IMR-90 (cell line): ENCODE data around the gene GPER1. TPM values are rescaled to one million over a fixed set of nuclear protein-coding genes. Genes with fewer than 3 reads are reported as not detected.

ENCODE experiments used
- ATAC-seq: fragments of 200-7000 bp; cut with Tn5 transposase; 2 replicates; pipeline ENCODE4 v1.9.1; 2020; ENCODE audit warnings: low read depth, mild to moderate bottlenecking, moderate library complexity
- BruUV-seq: library from RNA; stranded (reverse); fragments of 400-500 nt; replicated peaks from 2 replicates; lab custom pipeline; 2021; lab: Mats Ljungman, UMichigan
- CTCF ChIA-PET: fragments of 300-600 bp; formaldehyde crosslinking; extraction: SDS; loops from one replicate; lab custom pipeline; 2021; ENCODE audit warnings: antibody characterized with exemption; lab: Yijun Ruan, JAX
- POLR2A ChIA-PET: fragments of 300-600 bp; sonication (Branson Sonifier 250); formaldehyde crosslinking; loops from one replicate; lab custom pipeline; 2022; ENCODE audit warnings: antibody characterized with exemption; ENCODE audit not compliant: unreplicated experiment; lab: Charles Lee
- DNase-seq: peaks from one replicate; pipeline ENCODE4 v3.0.0; 2013
- H2AFZ ChIP-seq: replicated peaks from 2 replicates; pipeline ENCODE3; 2013; ENCODE audit warnings: low read length, mild to moderate bottlenecking; ENCODE audit not compliant: poor library complexity
- H2AK5ac ChIP-seq: 2 replicates; pipeline ENCODE4 v1.6.1; 2013; ENCODE audit warnings: low read depth, low read length, inconsistent platforms
- H2AK9ac ChIP-seq: replicated peaks from 2 replicates; pipeline ENCODE3; 2013; ENCODE audit warnings: mild to moderate bottlenecking, low read depth, low read length, moderate library complexity; ENCODE audit not compliant: poor library complexity
- H2BK120ac ChIP-seq: 2 replicates; pipeline ENCODE4 v1.6.1; 2013; ENCODE audit warnings: low read depth, low read length, inconsistent platforms
- H2BK15ac ChIP-seq: 3 replicates; pipeline ENCODE4 v1.6.1; 2013; ENCODE audit warnings: low read depth, low read length, inconsistent platforms
- H2BK20ac ChIP-seq: 2 replicates; pipeline ENCODE4 v1.6.1; 2013; ENCODE audit warnings: low read depth, mild to moderate bottlenecking, inconsistent platforms, low read length, moderate library complexity
- H2BK5ac ChIP-seq: 2 replicates; pipeline ENCODE4 v1.6.1; 2013; ENCODE audit warnings: mild to moderate bottlenecking, low read depth, low read length, inconsistent platforms; ENCODE audit not compliant: poor library complexity, severe bottlenecking
- H3K14ac ChIP-seq: replicated peaks from 2 replicates; pipeline ENCODE4 v1.6.1; 2013; ENCODE audit warnings: low read depth, low read length, inconsistent platforms
- H3K18ac ChIP-seq: 2 replicates; pipeline ENCODE4 v1.6.1; 2013; ENCODE audit warnings: low read depth, low read length, control low read depth
- H3K23ac ChIP-seq: 2 replicates; pipeline ENCODE4 v1.6.1; 2013; ENCODE audit warnings: low read depth, low read length, inconsistent platforms
- H3K27ac ChIP-seq: 2 replicates; pipeline ENCODE4 v1.5.1; 2013; ENCODE audit warnings: mild to moderate bottlenecking, control low read depth, low read length; ENCODE audit not compliant: insufficient read depth
- H3K27me3 ChIP-seq: 2 replicates; pipeline ENCODE4 v1.6.1; 2013; ENCODE audit warnings: low read length; ENCODE audit not compliant: control insufficient read depth, insufficient read depth
- H3K36me3 ChIP-seq: 2 replicates; pipeline ENCODE4 v1.6.1; 2013; ENCODE audit warnings: low read length, mixed read lengths; ENCODE audit not compliant: control insufficient read depth, insufficient read depth
- H3K4ac ChIP-seq: 2 replicates; pipeline ENCODE4 v1.6.1; 2013; ENCODE audit warnings: low read depth, low read length, inconsistent platforms
- H3K4me1 ChIP-seq: 2 replicates; pipeline ENCODE4 v1.6.1; 2013; ENCODE audit warnings: low read length, mixed read lengths; ENCODE audit not compliant: control insufficient read depth, insufficient read depth
- H3K4me2 ChIP-seq: 2 replicates; pipeline ENCODE4 v1.6.1; 2013; ENCODE audit warnings: low read depth, mild to moderate bottlenecking, control low read depth, low read length, moderate library complexity
- H3K4me3 ChIP-seq: 2 replicates; pipeline ENCODE4 v1.5.1; 2013; ENCODE audit warnings: low read depth, mild to moderate bottlenecking, control low read depth, low read length, moderate library complexity; ENCODE audit not compliant: insufficient read depth
- H3K56ac ChIP-seq: 2 replicates; pipeline ENCODE4 v1.6.1; 2013; ENCODE audit warnings: low read length, inconsistent platforms; ENCODE audit not compliant: insufficient read depth; ENCODE audit errors: extremely low read depth
- H3K79me1 ChIP-seq, 2 experiments: 2 replicates each; pipeline ENCODE4 v1.6.1; 2013; ENCODE audit warnings: low read length in 2 of 2, inconsistent platforms in 1 of 2, low read depth in 1 of 2
- H3K9ac ChIP-seq: 2 replicates; pipeline ENCODE4 v1.6.1; 2013; ENCODE audit warnings: low read depth, low read length, control low read depth
- H3K9me1 ChIP-seq: 2 replicates; pipeline ENCODE4 v1.6.1; 2013; ENCODE audit warnings: low read length, inconsistent platforms; ENCODE audit not compliant: insufficient read depth
- H3K9me3 ChIP-seq: 2 replicates; pipeline ENCODE4 v1.6.1; 2013; ENCODE audit warnings: low read length; ENCODE audit not compliant: control insufficient read depth, insufficient read depth
- H4K20me1 ChIP-seq: 2 replicates; pipeline ENCODE4 v1.6.1; 2013; ENCODE audit warnings: low read length, inconsistent platforms; ENCODE audit not compliant: insufficient read depth
- H4K5ac ChIP-seq: 2 replicates; pipeline ENCODE4 v1.6.1; 2013; ENCODE audit warnings: mild to moderate bottlenecking, low read depth, low read length, control low read depth
- H4K8ac ChIP-seq, 2 experiments: 2 replicates each; pipeline ENCODE4 v1.6.1; 2013; ENCODE audit warnings: low read depth in 2 of 2, low read length in 2 of 2, control low read depth in 1 of 2, inconsistent platforms in 1 of 2
- H4K91ac ChIP-seq: 2 replicates; pipeline ENCODE4 v1.6.1; 2013; ENCODE audit warnings: low read depth, low read length, inconsistent platforms; ENCODE audit not compliant: insufficient read depth
- BHLHE40 ChIP-seq: fragments of 150-350 bp; IDR thresholded peaks from 2 replicates; pipeline ENCODE4 v1.6.1; 2016; ENCODE audit warnings: mild to moderate bottlenecking, low read depth, low read length
- CEBPB ChIP-seq: IDR thresholded peaks from 2 replicates; pipeline ENCODE4 v1.6.1; 2012; ENCODE audit warnings: low read depth, low read length, improper control_type of control experiment
- CHD1 ChIP-seq: IDR thresholded peaks from 2 replicates; pipeline ENCODE4 v1.6.1; 2012; ENCODE audit warnings: low read depth, low read length, improper control_type of control experiment
- FOS ChIP-seq: fragments of 150-350 bp; IDR thresholded peaks from 2 replicates; pipeline ENCODE4 v1.6.1; 2016; ENCODE audit warnings: low read depth, low read length
- MAFK ChIP-seq: IDR thresholded peaks from 2 replicates; pipeline ENCODE4 v1.6.1; 2012; ENCODE audit warnings: low read depth, low read length, improper control_type of control experiment
- MAZ ChIP-seq: IDR thresholded peaks from 2 replicates; pipeline ENCODE4 v1.6.1; 2012; ENCODE audit warnings: low read depth, mild to moderate bottlenecking, low read length, improper control_type of control experiment, moderate library complexity, borderline replicate concordance
- MXI1 ChIP-seq: IDR thresholded peaks from 2 replicates; pipeline ENCODE4 v1.6.1; 2012; ENCODE audit warnings: low read depth, mild to moderate bottlenecking, low read length, moderate library complexity, borderline replicate concordance
- NFE2L2 ChIP-seq: fragments of 150-350 bp; IDR thresholded peaks from 2 replicates; pipeline ENCODE4 v1.6.1; 2016; ENCODE audit warnings: low read depth, mild to moderate bottlenecking, low read length
- POLR2A ChIP-seq: IDR thresholded peaks from 2 replicates; pipeline ENCODE4 v1.6.1; 2012; ENCODE audit warnings: mild to moderate bottlenecking, low read depth, low read length
- RAD21 ChIP-seq: IDR thresholded peaks from 2 replicates; pipeline ENCODE4 v1.6.1; 2012; ENCODE audit warnings: low read length, improper control_type of control experiment
- RCOR1 ChIP-seq: IDR thresholded peaks from 2 replicates; pipeline ENCODE4 v1.6.1; 2012; ENCODE audit warnings: mild to moderate bottlenecking, low read length, improper control_type of control experiment; ENCODE audit not compliant: insufficient replicate concordance
- RFX5 ChIP-seq: IDR thresholded peaks from 2 replicates; pipeline ENCODE4 v1.8.0; 2012; ENCODE audit warnings: low read depth, mild to moderate bottlenecking, low read length, moderate library complexity
- SMC3 ChIP-seq: fragments of 150-350 bp; IDR thresholded peaks from 2 replicates; pipeline ENCODE4 v1.6.1; 2016; ENCODE audit warnings: low read depth, mild to moderate bottlenecking, antibody characterized with exemption, low read length, moderate library complexity
- WGBS, 2 experiments: methylation state at CpG; one replicate each; pipeline versions ENCODE4 v1.1.5 to v1.1.7; 2013; ENCODE audit warnings: missing lambda C conversion rate in 2 of 2; ENCODE audit not compliant: insufficient read length in 1 of 2; ENCODE audit errors: extremely low coverage in 2 of 2; 5-methylcytosine and 5-hydroxymethylcytosine counted together
- dilution Hi-C: fragments of 300-500 bp; cut with HindIII; formaldehyde crosslinking; loops from one replicate; pipeline ENCODE4 v1.14.3; 2018; ENCODE audit warnings: low sequenced_read_pairs; ENCODE audit not compliant: unreplicated experiment
- in situ Hi-C: fragments of 300-500 bp; cut with MboI; formaldehyde crosslinking; loops from 3 replicates; pipeline ENCODE4 v1.14.3; 2019; ENCODE audit warnings: low sequenced_read_pairs, inconsistent platforms, mixed read lengths
- intact Hi-C: fragments of 100-400 bp; cut with micrococcal nuclease; formaldehyde crosslinking; loops from 2 replicates; pipeline ENCODE4 v1.10.0; 2022
- polyA plus RNA-seq, 3 experiments: library from polyadenylated mRNA; depleted of rRNA; stranded (reverse); fragments of >200 nt; gene quantifications; 2 replicates each; pipeline ENCODE4 v1.2.3, GENCODE V29; 2012; ENCODE audit warnings: low replicate concordance in 1 of 3
- total RNA-seq: library from RNA; depleted of rRNA; stranded (reverse); fragments of >200 nt; gene quantifications from 2 replicates; pipeline ENCODE4 v1.2.3, GENCODE V29; 2012
- TF ChIP-seq, protein P1 (sequence below): fragments of 150-350 bp; IDR thresholded peaks from 2 replicates; pipeline ENCODE4 v1.6.1; 2016; ENCODE audit warnings: low read depth, mild to moderate bottlenecking, low read length, moderate library complexity, borderline replicate concordance
- TF ChIP-seq, protein P2 (sequence below): conservative IDR thresholded peaks from 2 replicates; pipeline ENCODE4 v1.5.1; 2012; ENCODE audit warnings: mild to moderate bottlenecking, low read depth, low read length, improper control_type of control experiment
- TF ChIP-seq, protein P3 (sequence below): fragments of 150-350 bp; IDR thresholded peaks from 2 replicates; pipeline ENCODE4 v1.6.1; 2017; ENCODE audit warnings: mild to moderate bottlenecking, antibody characterized with exemption, low read length, low read depth

Gene GPER1
- total and polyA plus RNA-seq, 2 of the 4 experiments (the other 2 are of a cell fraction) = 2.0 to 5.8 TPM

DNA sequence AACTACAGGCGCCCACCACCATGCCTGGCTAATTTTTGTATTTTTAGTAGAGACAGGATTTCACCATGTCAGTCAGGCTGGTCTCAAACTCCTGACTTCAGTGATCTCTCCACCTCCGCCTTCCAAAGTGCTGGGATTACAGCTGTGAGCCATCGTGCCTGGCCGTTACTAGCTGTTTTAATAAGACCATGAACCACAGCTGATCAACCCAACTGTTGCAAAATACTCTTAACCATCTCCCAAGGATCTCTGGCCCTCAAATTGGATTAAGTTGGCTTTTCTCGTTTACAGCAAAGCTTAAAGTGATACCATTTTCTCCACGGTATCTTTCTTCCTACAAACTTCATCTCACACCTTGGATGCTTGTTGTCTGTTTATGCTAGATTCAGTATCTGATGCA is 53.7 kb downstream of the GPER1 start:
- ChIA-PET CTCF (no interaction called here), POLR2A (no interaction called here)
- Histone ChIP-seq H3K9me1 (peaks cover 11% of the 10 kb centered on the region), H3K56ac (no peak overlapping the region), H3K4me1 (peaks cover 7% of the 10 kb centered on the region), H3K23ac (no peak overlapping the region), H2BK5ac (no peak overlapping the region), H2AFZ (no peak overlapping the region), H3K27ac (no peak overlapping the region), H2BK20ac (no peak overlapping the region), H2BK120ac (no peak overlapping the region), H3K14ac (no peak overlapping the region), H2BK15ac (no peak overlapping the region), H2AK9ac (no peak overlapping the region), H3K9me3 (no peaks in the 10 kb centered on the region), H4K91ac (no peak overlapping the region), H4K5ac (no peak overlapping the region), H4K20me1 (no peaks in the 10 kb centered on the region; the same call in 1 of the 2 replicates), H3K27me3 (no peaks in the 10 kb centered on the region), H3K4me2 (no peak overlapping the region), H2AK5ac (no peak overlapping the region), H3K4ac (no peak overlapping the region), H4K8ac (no peak overlapping the region), H3K79me1 (peaks cover 11% of the 10 kb centered on the region in 2 experiments), H3K9ac (no peak overlapping the region), H3K4me3 (no peak overlapping the region), H3K36me3 (no peaks in the 10 kb centered on the region), H3K18ac (no peak overlapping the region)
- no TSS peak for BruUV-seq
- in situ Hi-C loops (no loop called here), intact Hi-C loops (no loop called here), dilution Hi-C loops (no loop called here)
- no peak for ATAC-seq
- DNase-seq = no peak
- TF ChIP-seq MXI1 (no peak), MAZ (no peak), POLR2A (no peak), RCOR1 (no peak), BHLHE40 (no peak), CEBPB (no peak), RFX5 (no peak), SMC3 (no peak), MAFK (no peak), RAD21 (no peak), NFE2L2 (no peak), FOS (no peak), CHD1 (no peak)
- TF ChIP-seq, protein P1, sequence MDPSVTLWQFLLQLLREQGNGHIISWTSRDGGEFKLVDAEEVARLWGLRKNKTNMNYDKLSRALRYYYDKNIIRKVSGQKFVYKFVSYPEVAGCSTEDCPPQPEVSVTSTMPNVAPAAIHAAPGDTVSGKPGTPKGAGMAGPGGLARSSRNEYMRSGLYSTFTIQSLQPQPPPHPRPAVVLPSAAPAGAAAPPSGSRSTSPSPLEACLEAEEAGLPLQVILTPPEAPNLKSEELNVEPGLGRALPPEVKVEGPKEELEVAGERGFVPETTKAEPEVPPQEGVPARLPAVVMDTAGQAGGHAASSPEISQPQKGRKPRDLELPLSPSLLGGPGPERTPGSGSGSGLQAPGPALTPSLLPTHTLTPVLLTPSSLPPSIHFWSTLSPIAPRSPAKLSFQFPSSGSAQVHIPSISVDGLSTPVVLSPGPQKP = no peak
- TF ChIP-seq, protein P2, sequence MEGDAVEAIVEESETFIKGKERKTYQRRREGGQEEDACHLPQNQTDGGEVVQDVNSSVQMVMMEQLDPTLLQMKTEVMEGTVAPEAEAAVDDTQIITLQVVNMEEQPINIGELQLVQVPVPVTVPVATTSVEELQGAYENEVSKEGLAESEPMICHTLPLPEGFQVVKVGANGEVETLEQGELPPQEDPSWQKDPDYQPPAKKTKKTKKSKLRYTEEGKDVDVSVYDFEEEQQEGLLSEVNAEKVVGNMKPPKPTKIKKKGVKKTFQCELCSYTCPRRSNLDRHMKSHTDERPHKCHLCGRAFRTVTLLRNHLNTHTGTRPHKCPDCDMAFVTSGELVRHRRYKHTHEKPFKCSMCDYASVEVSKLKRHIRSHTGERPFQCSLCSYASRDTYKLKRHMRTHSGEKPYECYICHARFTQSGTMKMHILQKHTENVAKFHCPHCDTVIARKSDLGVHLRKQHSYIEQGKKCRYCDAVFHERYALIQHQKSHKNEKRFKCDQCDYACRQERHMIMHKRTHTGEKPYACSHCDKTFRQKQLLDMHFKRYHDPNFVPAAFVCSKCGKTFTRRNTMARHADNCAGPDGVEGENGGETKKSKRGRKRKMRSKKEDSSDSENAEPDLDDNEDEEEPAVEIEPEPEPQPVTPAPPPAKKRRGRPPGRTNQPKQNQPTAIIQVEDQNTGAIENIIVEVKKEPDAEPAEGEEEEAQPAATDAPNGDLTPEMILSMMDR = no peak
- TF ChIP-seq, protein P3, sequence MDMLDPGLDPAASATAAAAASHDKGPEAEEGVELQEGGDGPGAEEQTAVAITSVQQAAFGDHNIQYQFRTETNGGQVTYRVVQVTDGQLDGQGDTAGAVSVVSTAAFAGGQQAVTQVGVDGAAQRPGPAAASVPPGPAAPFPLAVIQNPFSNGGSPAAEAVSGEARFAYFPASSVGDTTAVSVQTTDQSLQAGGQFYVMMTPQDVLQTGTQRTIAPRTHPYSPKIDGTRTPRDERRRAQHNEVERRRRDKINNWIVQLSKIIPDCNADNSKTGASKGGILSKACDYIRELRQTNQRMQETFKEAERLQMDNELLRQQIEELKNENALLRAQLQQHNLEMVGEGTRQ = no peak
- 77% methylated on average over 2 of the region's 6 CpGs; no CpG with 5 or more reads in 1 of the 2 experiments for WGBS, 2 experiments
